AG09319 (cell line): ENCODE data around the gene FAM200C.

Experiments
- DNase-seq: peaks from one replicate; pipeline ENCODE4 v3.0.0-alpha.2; 2010; ENCODE audit warnings: low read depth; ENCODE audit errors: extremely low read depth
- CTCF ChIP-seq: IDR thresholded peaks from 2 replicates; pipeline ENCODE4 v1.5.1; 2011; ENCODE audit warnings: low read depth, mild to moderate bottlenecking, inconsistent platforms, low read length, moderate library complexity

FAM200C gene

DNA sequence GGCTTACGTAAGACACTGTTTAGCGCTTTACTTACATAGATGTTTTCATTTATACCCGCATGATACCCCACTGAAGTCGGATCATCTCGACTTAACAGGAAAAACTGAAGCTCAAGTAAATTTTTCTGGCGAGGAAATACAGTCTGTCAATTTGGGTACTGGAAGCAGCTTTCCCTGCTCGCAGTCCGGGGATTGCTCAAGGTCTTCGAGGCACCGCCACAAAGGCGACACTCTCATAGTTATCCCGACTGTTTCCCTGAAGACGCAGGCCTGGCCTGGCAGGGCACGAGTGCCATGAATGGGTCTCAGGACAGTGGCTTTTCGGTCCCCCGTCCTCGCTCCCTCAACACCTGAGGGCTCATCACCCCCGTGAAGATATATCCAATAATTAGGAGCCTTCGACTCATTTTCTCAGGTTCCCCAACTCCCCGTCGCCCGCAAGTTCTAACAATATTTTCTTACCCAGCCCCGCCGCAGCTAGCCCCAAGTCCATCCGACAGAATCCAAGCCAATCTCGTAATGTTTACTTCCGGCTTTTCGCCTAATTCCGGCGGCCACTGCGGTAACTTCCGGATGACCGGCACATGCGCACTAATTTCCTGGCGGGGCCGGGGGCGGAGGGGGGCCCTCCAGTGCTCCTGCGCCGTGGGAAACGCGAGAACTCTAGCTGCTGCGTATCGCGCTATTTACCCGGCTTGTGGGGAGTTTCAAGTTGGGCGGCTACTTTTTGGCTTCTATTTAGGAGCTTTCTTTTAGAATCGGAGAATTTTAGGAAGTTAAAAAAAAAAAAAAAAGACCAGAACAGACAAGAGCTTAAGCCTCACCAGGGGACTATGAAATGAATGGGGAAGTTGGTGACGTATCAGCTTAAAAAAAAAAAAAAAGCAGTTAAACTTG lies 19.0 kb upstream of the FAM200C start, which contains the start of gene SLU7:
SLU7 (minus strand) TSS at position 521 of the 897 bp plus-strand sequence. CDS start 3,787 bp downstream, outside the sequence.
- TF ChIP-seq CTCF = no peak
- DNase-seq = peak; percentile 90

DNA sequence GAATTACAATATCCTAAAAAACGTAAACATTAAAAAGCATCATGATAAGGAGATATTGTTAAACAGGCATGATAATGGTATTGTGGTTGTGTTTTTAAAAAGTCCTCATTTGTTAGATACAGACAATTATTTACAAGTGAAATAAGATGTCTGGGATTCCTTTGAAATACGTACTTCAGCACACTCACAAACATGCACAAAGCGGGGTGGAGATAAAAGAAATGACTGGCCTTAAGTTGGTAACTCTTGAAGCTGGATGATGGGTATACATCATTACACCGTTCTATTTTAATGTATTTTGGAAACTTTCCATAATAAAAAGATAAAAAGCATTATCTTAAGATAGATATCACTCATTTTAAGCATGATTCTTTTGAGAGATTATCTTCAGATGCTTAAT lies 1.0 kb downstream of the FAM200C start:
- no peak for DNase-seq
- TF ChIP-seq CTCF = no peak

GRCh38 chr5:160397492-160397891 lies 2.4 kb downstream of the FAM200C start:
- no peak for TF ChIP-seq CTCF
- DNase-seq = no peak

GRCh38 chr5:160395111-160395510 lies 4.7 kb downstream of the FAM200C start:
- TF ChIP-seq CTCF = no peak
- DNase-seq = no peak

DNA sequence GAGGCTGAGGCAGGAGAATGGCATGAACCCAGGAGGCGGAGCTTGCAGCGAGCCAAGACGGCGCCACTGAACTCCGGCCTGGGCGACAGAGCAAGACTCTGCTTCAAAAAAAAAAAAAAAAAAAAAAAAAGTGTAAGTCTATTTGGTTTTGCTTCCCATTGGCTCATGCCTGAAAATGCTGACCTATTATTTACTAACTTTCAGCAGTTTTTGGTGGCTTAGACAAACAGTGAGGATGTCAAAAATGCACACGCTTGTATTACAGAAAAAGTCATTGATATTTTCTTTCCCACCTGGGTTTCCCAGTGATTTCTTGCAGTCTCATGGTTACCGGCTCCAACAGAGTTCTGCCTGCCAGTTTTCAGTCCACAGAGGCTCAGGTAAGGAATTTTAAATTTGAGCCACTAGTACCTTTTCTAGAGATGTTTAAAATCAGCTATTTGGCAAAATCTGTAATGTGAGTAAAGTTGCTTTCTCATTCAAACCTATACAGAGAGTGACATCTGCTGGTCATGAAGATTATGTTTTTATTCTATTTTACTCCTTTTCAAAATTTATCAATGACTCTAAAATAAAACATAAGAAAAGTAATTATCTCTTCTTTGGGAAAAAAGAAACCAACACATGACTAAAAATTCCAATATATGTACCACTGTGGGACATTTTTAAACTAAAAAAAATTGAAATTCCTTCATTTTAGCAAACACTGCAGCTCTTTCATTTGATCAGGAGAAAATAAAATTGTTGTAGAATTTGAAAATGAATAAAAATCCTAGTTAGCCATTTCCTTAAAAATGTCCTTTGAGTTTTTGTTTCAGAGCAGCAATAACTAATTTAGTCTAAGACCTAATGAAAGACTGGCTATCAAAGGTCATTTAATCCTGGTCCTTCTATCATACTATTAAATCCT lies 8.8 kb downstream of the FAM200C start:
- TF ChIP-seq CTCF = peak; percentile 39
- DNase-seq = no peak

- TF ChIP-seq CTCF = no peak
- DNase-seq = no peak
Observed at GRCh38 chr5:160387445-160387844, 12.4 kb downstream of the FAM200C start.
